Measurements from ENCODE around the gene KIDINS220.
"Not testable (repeated sequence)": the region's sequence is repeated elsewhere in the genome, so short reads cannot be mapped to it uniquely, and the experiment has no call there.

The KIDINS220 gene

GRCh38 chr2:8732601-8733000 is 104.8 kb downstream of the KIDINS220 start:
- peaks cover 42 to 73% of the 10 kb centered on the region in 2 donors for H3K36me3 ChIP-seq (ENCODE audit: control insufficient read depth in 2 of 2, insufficient read depth in 2 of 2, low read length in 2 of 2)
- no peak overlapping the region for H3K9ac ChIP-seq (ENCODE audit: low read depth in 1 of 2, low read length in 2 of 2)
- no peaks in the 10 kb centered on the region for H3K9me3 ChIP-seq (ENCODE audit: control insufficient read depth in 2 of 2, low read length in 2 of 2)

GRCh38 chr2:8729939-8730338 is 107.5 kb downstream of the KIDINS220 start:
- no peaks in the 10 kb centered on the region for H3K27me3 ChIP-seq (ENCODE audit: control insufficient read depth in 2 of 2, insufficient read depth in 2 of 2, low read length in 2 of 2)
- H3K27ac ChIP-seq (ENCODE audit: low read depth in 2 of 2, low read length in 2 of 2): no peak overlapping the region
- H3K36me3 ChIP-seq (ENCODE audit: control insufficient read depth in 2 of 2, insufficient read depth in 2 of 2, low read length in 2 of 2): peaks cover 45 to 57% of the 10 kb centered on the region in 2 donors
- H3K9me3 ChIP-seq (ENCODE audit: control insufficient read depth in 2 of 2, low read length in 2 of 2): no peaks in the 10 kb centered on the region
- H3K4me1 ChIP-seq (ENCODE audit: control insufficient read depth in 2 of 2, insufficient read depth in 2 of 2, low read length in 2 of 2): no peaks in the 10 kb centered on the region
- no peak overlapping the region for H3K9ac ChIP-seq (ENCODE audit: low read depth in 1 of 2, low read length in 2 of 2)
- H3K4me3 ChIP-seq (ENCODE audit: low read length in 2 of 2): no peak overlapping the region

More at GRCh38 chr2:8732601-8733000, 104.8 kb downstream of the KIDINS220 start:
- no peaks in the 10 kb centered on the region for H3K4me1 ChIP-seq (ENCODE audit: control insufficient read depth in 2 of 2, insufficient read depth in 2 of 2, low read length in 2 of 2)
- H3K27ac ChIP-seq (ENCODE audit: low read depth in 2 of 2, low read length in 2 of 2): no peak overlapping the region
- H3K27me3 ChIP-seq (ENCODE audit: control insufficient read depth in 2 of 2, insufficient read depth in 2 of 2, low read length in 2 of 2): no peaks in the 10 kb centered on the region
- no peak overlapping the region for H3K4me3 ChIP-seq (ENCODE audit: low read length in 2 of 2)

DNA sequence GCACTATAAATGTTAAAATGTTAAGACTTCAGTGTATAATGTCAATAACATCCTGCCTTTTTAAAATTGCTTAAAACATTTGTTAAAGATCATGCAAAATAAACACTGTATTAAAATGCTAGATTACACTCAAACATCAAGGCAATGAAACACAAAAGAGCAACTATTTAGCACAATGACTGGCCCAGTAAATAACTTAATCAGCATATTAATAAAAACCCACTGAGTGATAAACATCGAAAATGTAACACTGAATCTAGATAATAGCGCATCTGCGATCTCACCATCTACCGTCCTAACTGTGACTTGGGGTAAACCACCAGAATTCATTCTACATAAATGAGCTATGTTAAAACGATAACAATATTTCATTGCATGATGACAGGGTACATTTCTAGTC is 108.3 kb downstream of the KIDINS220 start:
- not testable (repeated sequence) for H3K9me3 ChIP-seq (ENCODE audit: control insufficient read depth in 2 of 2, low read length in 2 of 2); H3K4me1 ChIP-seq (ENCODE audit: control insufficient read depth in 2 of 2, insufficient read depth in 2 of 2, low read length in 2 of 2); H3K4me3 ChIP-seq (ENCODE audit: low read length in 2 of 2); H3K9ac ChIP-seq (ENCODE audit: low read depth in 1 of 2, low read length in 2 of 2); H3K27me3 ChIP-seq (ENCODE audit: control insufficient read depth in 2 of 2, insufficient read depth in 2 of 2, low read length in 2 of 2); H3K27ac ChIP-seq (ENCODE audit: low read depth in 2 of 2, low read length in 2 of 2)
- peaks cover 44 to 54% of the 10 kb centered on the region in 2 donors for H3K36me3 ChIP-seq (ENCODE audit: control insufficient read depth in 2 of 2, insufficient read depth in 2 of 2, low read length in 2 of 2)

GRCh38 chr2:8728305-8729015 is 109.0 kb downstream of the KIDINS220 start:
- H3K27me3 ChIP-seq (ENCODE audit: control insufficient read depth in 2 of 2, insufficient read depth in 2 of 2, low read length in 2 of 2): no peaks in the 10 kb centered on the region
- H3K36me3 ChIP-seq (ENCODE audit: control insufficient read depth in 2 of 2, insufficient read depth in 2 of 2, low read length in 2 of 2): peaks cover 38 to 48% of the 10 kb centered on the region in 2 donors
- no peak overlapping the region for H3K4me3 ChIP-seq (ENCODE audit: low read length in 2 of 2)
- no peak overlapping the region for H3K27ac ChIP-seq (ENCODE audit: low read depth in 2 of 2, low read length in 2 of 2)
- no peaks in the 10 kb centered on the region for H3K9me3 ChIP-seq (ENCODE audit: control insufficient read depth in 2 of 2, low read length in 2 of 2)
- H3K9ac ChIP-seq (ENCODE audit: low read depth in 1 of 2, low read length in 2 of 2): no peak overlapping the region
- no peaks in the 10 kb centered on the region for H3K4me1 ChIP-seq (ENCODE audit: control insufficient read depth in 2 of 2, insufficient read depth in 2 of 2, low read length in 2 of 2)

- H3K27ac ChIP-seq (ENCODE audit: low read depth in 2 of 2, low read length in 2 of 2): no peak overlapping the region
- H3K4me3 ChIP-seq (ENCODE audit: low read length in 2 of 2): no peak overlapping the region
- H3K36me3 ChIP-seq (ENCODE audit: control insufficient read depth in 2 of 2, insufficient read depth in 2 of 2, low read length in 2 of 2): peaks cover 18 to 23% of the 10 kb centered on the region in 2 donors
- no peaks in the 10 kb centered on the region for H3K4me1 ChIP-seq (ENCODE audit: control insufficient read depth in 2 of 2, insufficient read depth in 2 of 2, low read length in 2 of 2)
- H3K9ac ChIP-seq (ENCODE audit: low read depth in 1 of 2, low read length in 2 of 2): no peak overlapping the region
- no peaks in the 10 kb centered on the region for H3K9me3 ChIP-seq (ENCODE audit: control insufficient read depth in 2 of 2, low read length in 2 of 2)
- no peaks in the 10 kb centered on the region for H3K27me3 ChIP-seq (ENCODE audit: control insufficient read depth in 2 of 2, insufficient read depth in 2 of 2, low read length in 2 of 2)
Observed at GRCh38 chr2:8725838-8726237, 111.6 kb downstream of the KIDINS220 start.

- H3K4me3 ChIP-seq (ENCODE audit: low read length in 2 of 2): no peak overlapping the region
Observed at GRCh38 chr2:8722986-8723385, 114.4 kb downstream of the KIDINS220 start.

GRCh38 chr2:8721410-8721809 is 116.0 kb downstream of the KIDINS220 start:
- Histone ChIP-seq H3K4me1 (ENCODE audit: control insufficient read depth in 2 of 2, insufficient read depth in 2 of 2, low read length in 2 of 2) (peaks cover 0 to 2% of the 10 kb centered on the region in 2 donors), H3K36me3 (ENCODE audit: control insufficient read depth in 2 of 2, insufficient read depth in 2 of 2, low read length in 2 of 2) (peaks cover 0 to 1% of the 10 kb centered on the region in 2 donors), H3K27me3 (ENCODE audit: control insufficient read depth in 2 of 2, insufficient read depth in 2 of 2, low read length in 2 of 2) (no peaks in the 10 kb centered on the region), H3K4me3 (ENCODE audit: low read length in 2 of 2) (no peak overlapping the region), H3K27ac (ENCODE audit: low read depth in 2 of 2, low read length in 2 of 2) (no peak overlapping the region), H3K9me3 (ENCODE audit: control insufficient read depth in 2 of 2, low read length in 2 of 2) (no peaks in the 10 kb centered on the region), H3K9ac (ENCODE audit: low read depth in 1 of 2, low read length in 2 of 2) (no peak overlapping the region)

More at GRCh38 chr2:8722986-8723385, 114.4 kb downstream of the KIDINS220 start:
- H3K36me3 ChIP-seq (ENCODE audit: control insufficient read depth in 2 of 2, insufficient read depth in 2 of 2, low read length in 2 of 2): peaks cover 3 to 8% of the 10 kb centered on the region in 2 donors
- no peak overlapping the region for H3K27ac ChIP-seq (ENCODE audit: low read depth in 2 of 2, low read length in 2 of 2)
- H3K9me3 ChIP-seq (ENCODE audit: control insufficient read depth in 2 of 2, low read length in 2 of 2): no peaks in the 10 kb centered on the region
- no peaks in the 10 kb centered on the region for H3K27me3 ChIP-seq (ENCODE audit: control insufficient read depth in 2 of 2, insufficient read depth in 2 of 2, low read length in 2 of 2)
- no peaks in the 10 kb centered on the region for H3K4me1 ChIP-seq (ENCODE audit: control insufficient read depth in 2 of 2, insufficient read depth in 2 of 2, low read length in 2 of 2)
- no peak overlapping the region for H3K9ac ChIP-seq (ENCODE audit: low read depth in 1 of 2, low read length in 2 of 2)

- H3K4me1 ChIP-seq (ENCODE audit: control insufficient read depth in 2 of 2, insufficient read depth in 2 of 2, low read length in 2 of 2): peaks cover 0 to 2% of the 10 kb centered on the region in 2 donors
- no peak overlapping the region for H3K9ac ChIP-seq (ENCODE audit: low read depth in 1 of 2, low read length in 2 of 2)
- H3K36me3 ChIP-seq (ENCODE audit: control insufficient read depth in 2 of 2, insufficient read depth in 2 of 2, low read length in 2 of 2): no peaks in the 10 kb centered on the region
- H3K27me3 ChIP-seq (ENCODE audit: control insufficient read depth in 2 of 2, insufficient read depth in 2 of 2, low read length in 2 of 2): no peaks in the 10 kb centered on the region
- no peak overlapping the region for H3K4me3 ChIP-seq (ENCODE audit: low read length in 2 of 2)
- H3K9me3 ChIP-seq (ENCODE audit: control insufficient read depth in 2 of 2, low read length in 2 of 2): no peaks in the 10 kb centered on the region
- no peak overlapping the region for H3K27ac ChIP-seq (ENCODE audit: low read depth in 2 of 2, low read length in 2 of 2)
Observed at GRCh38 chr2:8720741-8721140, 116.7 kb downstream of the KIDINS220 start.

- no peaks in the 10 kb centered on the region for H3K9me3 ChIP-seq (ENCODE audit: control insufficient read depth in 2 of 2, low read length in 2 of 2)
- H3K27me3 ChIP-seq (ENCODE audit: control insufficient read depth in 2 of 2, insufficient read depth in 2 of 2, low read length in 2 of 2): no peaks in the 10 kb centered on the region
- H3K9ac ChIP-seq (ENCODE audit: low read depth in 1 of 2, low read length in 2 of 2): no peak overlapping the region
- no peak overlapping the region for H3K27ac ChIP-seq (ENCODE audit: low read depth in 2 of 2, low read length in 2 of 2)
- no peaks in the 10 kb centered on the region for H3K36me3 ChIP-seq (ENCODE audit: control insufficient read depth in 2 of 2, insufficient read depth in 2 of 2, low read length in 2 of 2)
- peaks cover 0 to 2% of the 10 kb centered on the region in 2 donors for H3K4me1 ChIP-seq (ENCODE audit: control insufficient read depth in 2 of 2, insufficient read depth in 2 of 2, low read length in 2 of 2)
- no peak overlapping the region for H3K4me3 ChIP-seq (ENCODE audit: low read length in 2 of 2)
Observed at GRCh38 chr2:8719528-8719927, 117.9 kb downstream of the KIDINS220 start.

DNA sequence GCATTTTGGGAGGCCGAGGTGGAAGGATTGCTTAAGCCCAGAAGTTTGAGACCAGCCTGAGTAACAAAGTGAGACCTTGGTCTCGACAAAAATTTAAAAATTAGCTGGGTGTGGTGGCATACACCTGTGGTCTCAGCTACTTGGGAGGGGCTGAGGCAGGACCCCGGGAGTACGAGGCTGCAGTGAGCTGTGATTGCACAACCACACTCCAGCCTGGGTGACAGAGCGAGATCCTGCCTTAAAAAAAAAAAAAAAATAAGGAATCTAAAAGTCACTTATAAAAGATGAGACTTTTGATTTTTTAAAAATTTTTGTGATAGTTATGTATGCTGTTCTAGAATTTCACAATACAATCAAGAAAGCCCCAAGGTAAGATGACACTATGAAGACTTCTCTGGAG is 122.4 kb downstream of the KIDINS220 start:
- Histone ChIP-seq H3K27me3 (ENCODE audit: control insufficient read depth in 2 of 2, insufficient read depth in 2 of 2, low read length in 2 of 2) (no peaks in the 10 kb centered on the region), H3K4me3 (ENCODE audit: low read length in 2 of 2) (no peak overlapping the region), H3K4me1 (ENCODE audit: control insufficient read depth in 2 of 2, insufficient read depth in 2 of 2, low read length in 2 of 2) (peaks cover under 1 to 2% of the 10 kb centered on the region in 2 donors), H3K36me3 (ENCODE audit: control insufficient read depth in 2 of 2, insufficient read depth in 2 of 2, low read length in 2 of 2) (no peaks in the 10 kb centered on the region), H3K27ac (ENCODE audit: low read depth in 2 of 2, low read length in 2 of 2) (no peak overlapping the region), H3K9ac (ENCODE audit: low read depth in 1 of 2, low read length in 2 of 2) (no peak overlapping the region), H3K9me3 (ENCODE audit: control insufficient read depth in 2 of 2, low read length in 2 of 2) (no peaks in the 10 kb centered on the region)
